Endothelial cell (in vitro differentiated cells): ENCODE data around the gene OPN4. TPM values are rescaled to one million over a fixed set of nuclear protein-coding genes. Genes with fewer than 3 reads are reported as not detected.
"Not testable (repeated sequence)": the region's sequence is repeated elsewhere in the genome, so short reads cannot be mapped to it uniquely, and the experiment has no call there.

Experiments
- DNase-seq: peaks from one replicate; pipeline ENCODE4 v3.0.0; 2021; ENCODE audit warnings: low spot score
- H3K27ac Mint-ChIP-seq: one replicate; pipeline ENCODE4 v1.8.0; 2021; ENCODE audit warnings: mixed read lengths, inconsistent platforms; ENCODE audit not compliant: unreplicated experiment
- H3K27me3 Mint-ChIP-seq: one replicate; pipeline ENCODE4 v1.8.0; 2021; ENCODE audit warnings: mild to moderate bottlenecking, moderate library complexity, mixed read lengths, inconsistent platforms; ENCODE audit not compliant: unreplicated experiment
- H3K36me3 Mint-ChIP-seq: one replicate; pipeline ENCODE4 v1.8.0; 2021; ENCODE audit warnings: mild to moderate bottlenecking, low read depth, mixed read lengths, inconsistent platforms; ENCODE audit not compliant: unreplicated experiment
- H3K4me1 Mint-ChIP-seq: one replicate; pipeline ENCODE4 v1.8.0; 2021; ENCODE audit warnings: mild to moderate bottlenecking, mixed read lengths, inconsistent platforms; ENCODE audit not compliant: unreplicated experiment
- H3K4me3 Mint-ChIP-seq: one replicate; pipeline ENCODE4 v1.8.0; 2021; ENCODE audit warnings: mild to moderate bottlenecking, mixed read lengths, inconsistent platforms; ENCODE audit not compliant: unreplicated experiment
- H3K9me3 Mint-ChIP-seq: one replicate; pipeline ENCODE4 v1.8.0; 2021; ENCODE audit warnings: mixed read lengths, inconsistent platforms; ENCODE audit not compliant: unreplicated experiment
- total RNA-seq: library from RNA; stranded (reverse); fragmentation: NEBNext Ultra II Directional; extraction: Animal tissue kit (Norgen Biotek cat#: 25700); gene quantifications from one replicate; pipeline ENCODE4 v1.2.1, GENCODE V29; 2021; ENCODE audit not compliant: unreplicated experiment
- TF ChIP-seq, protein P1 (sequence below): fragments of 200-600 bp; sonication (generic); IDR thresholded peaks from one replicate; pipeline ENCODE4 v1.5.0; 2021; ENCODE audit warnings: antibody characterized with exemption; ENCODE audit not compliant: unreplicated experiment

OPN4 gene
- total RNA-seq, 1 donor from 2014 or later, result not detected

DNA sequence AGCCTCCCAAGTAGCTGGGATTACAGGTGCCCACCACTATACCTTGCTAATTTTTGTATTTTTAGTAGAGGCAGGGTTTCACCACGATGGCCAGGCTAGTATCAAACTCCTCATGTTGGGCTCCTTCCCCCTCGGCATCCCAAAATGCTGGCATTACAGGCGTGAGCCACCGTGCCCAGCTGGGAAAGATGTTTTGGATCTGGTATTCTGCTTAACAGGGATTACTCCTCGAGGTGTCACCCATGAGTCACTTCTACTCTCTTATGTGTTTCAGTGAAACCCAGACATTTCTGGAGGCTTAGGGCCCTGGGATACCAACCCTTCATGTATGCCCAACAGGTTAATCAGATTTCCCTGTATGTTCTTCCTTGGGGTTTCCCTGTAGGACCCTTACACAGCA lies 11.8 kb upstream of the OPN4 start:
- no peak for DNase-seq
- peaks cover 4% of the 10 kb centered on the region for H3K36me3 Mint-ChIP-seq
- no peaks in the 10 kb centered on the region for H3K27me3 Mint-ChIP-seq

DNA sequence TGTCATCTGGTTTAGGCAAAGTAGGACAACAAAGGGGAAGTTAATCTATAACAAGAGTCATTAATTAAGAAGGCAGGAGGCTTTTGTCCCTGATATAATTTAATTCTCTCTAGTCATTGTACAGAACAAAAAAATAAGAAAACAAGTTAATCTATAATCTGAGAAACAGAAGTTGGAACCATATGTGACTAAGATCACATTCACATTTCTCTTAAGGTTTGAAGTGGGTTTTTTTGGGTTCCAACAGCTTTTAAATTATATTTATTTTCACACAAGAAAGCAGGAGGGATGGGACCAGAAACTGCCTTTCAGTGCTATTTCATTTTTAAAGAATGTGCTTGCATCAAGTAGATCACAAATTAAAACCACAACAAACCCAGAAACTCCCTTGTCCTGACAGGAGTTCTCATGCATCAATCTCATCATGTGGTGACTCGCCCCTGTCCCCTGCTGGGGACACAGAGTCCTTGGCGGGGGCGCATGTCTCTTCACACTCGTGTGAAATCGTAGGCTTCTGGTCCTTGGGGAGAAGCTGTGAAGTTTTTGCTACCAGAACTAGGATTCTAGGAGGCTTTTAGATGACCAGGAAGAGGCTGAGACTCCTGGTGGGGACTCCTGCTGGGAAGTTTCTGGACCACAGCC lies 10.1 kb upstream of the OPN4 start:
- H3K4me1 Mint-ChIP-seq, result no peaks in the 10 kb centered on the region
- DNase-seq, result no peak
- peaks cover 4% of the 10 kb centered on the region for H3K36me3 Mint-ChIP-seq
- TF ChIP-seq, protein P1, sequence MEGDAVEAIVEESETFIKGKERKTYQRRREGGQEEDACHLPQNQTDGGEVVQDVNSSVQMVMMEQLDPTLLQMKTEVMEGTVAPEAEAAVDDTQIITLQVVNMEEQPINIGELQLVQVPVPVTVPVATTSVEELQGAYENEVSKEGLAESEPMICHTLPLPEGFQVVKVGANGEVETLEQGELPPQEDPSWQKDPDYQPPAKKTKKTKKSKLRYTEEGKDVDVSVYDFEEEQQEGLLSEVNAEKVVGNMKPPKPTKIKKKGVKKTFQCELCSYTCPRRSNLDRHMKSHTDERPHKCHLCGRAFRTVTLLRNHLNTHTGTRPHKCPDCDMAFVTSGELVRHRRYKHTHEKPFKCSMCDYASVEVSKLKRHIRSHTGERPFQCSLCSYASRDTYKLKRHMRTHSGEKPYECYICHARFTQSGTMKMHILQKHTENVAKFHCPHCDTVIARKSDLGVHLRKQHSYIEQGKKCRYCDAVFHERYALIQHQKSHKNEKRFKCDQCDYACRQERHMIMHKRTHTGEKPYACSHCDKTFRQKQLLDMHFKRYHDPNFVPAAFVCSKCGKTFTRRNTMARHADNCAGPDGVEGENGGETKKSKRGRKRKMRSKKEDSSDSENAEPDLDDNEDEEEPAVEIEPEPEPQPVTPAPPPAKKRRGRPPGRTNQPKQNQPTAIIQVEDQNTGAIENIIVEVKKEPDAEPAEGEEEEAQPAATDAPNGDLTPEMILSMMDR, result no peak
- H3K4me3 Mint-ChIP-seq, result no peak overlapping the region
- H3K27ac Mint-ChIP-seq, result no peak overlapping the region
- H3K9me3 Mint-ChIP-seq, result peaks cover 5% of the 10 kb centered on the region
- peaks cover 2% of the 10 kb centered on the region for H3K27me3 Mint-ChIP-seq

More for the DNA sequence above, 11.8 kb upstream of the OPN4 start:
- peaks cover 5% of the 10 kb centered on the region for H3K9me3 Mint-ChIP-seq
- H3K4me1 Mint-ChIP-seq, result no peaks in the 10 kb centered on the region
- TF ChIP-seq, protein P1, result no peak
- no peak overlapping the region for H3K4me3 Mint-ChIP-seq
- H3K27ac Mint-ChIP-seq, result no peak overlapping the region

DNA sequence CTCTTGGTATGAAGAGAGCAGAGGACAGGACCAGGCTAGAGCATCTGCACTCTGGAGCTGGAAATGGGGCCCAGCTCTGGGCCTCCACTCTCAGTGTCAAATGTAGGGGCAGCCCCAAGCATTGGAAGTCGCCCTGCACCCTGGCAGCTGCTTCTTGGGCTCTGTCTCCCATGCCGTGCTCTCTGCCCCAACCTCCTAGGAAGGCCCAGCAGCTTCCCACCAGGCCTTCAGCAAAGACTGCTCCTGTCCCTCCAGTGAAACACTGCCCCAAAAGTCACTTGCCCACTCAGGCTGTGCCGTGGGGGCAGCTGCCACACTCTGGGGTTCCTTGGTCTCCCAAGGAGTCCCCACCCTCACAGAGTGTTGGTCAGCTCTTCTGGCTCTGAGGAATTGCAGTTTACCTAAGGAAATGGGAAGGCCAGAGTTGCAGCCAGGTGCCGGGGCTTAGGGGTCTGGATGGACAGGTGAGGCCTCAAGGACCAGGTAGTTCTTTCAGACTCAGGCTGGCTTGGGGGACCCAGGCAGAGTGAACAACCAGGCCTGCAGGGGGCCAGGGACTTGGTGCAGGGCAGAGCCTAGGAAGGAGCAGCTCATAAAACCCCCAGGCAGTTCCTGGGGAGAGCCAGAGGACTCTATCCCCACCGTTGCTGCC lies 9.4 kb upstream of the OPN4 start:
- Mint-ChIP-seq H3K4me3 (no peak overlapping the region), H3K9me3 (peaks cover 5% of the 10 kb centered on the region), H3K27ac (no peak overlapping the region), H3K4me1 (no peaks in the 10 kb centered on the region), H3K27me3 (peaks cover 2% of the 10 kb centered on the region), H3K36me3 (peaks cover 4% of the 10 kb centered on the region)
- no peak for DNase-seq
- TF ChIP-seq, protein P1, result no peak

DNA sequence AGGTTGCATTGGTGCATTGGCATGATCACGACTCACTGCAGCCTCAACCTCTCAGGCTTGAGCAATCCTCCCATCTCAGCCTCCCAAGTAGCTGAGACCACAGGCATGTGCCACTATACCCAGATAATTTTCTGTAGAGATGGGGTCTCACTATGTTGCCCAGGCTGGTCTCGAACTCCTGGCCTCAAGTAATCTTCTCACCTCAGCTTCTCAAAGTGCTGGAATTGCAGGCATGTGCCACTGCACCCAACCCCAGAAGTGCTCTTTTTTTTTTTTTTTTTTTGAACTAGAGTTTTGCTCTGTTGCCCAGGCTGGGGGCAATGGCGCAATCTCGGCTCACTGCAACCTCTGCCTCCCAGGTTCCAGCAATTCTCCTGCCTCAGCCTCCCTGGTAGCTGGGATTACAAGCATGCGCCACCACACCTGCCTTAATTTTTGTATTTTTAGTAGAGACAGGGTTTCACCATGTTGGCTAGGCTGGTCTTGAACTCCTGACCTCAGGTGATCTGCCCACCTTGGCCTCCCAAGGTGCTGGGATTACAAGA lies 8.7 kb upstream of the OPN4 start:
- not testable (repeated sequence) for H3K27me3 Mint-ChIP-seq, H3K36me3 Mint-ChIP-seq, H3K4me1 Mint-ChIP-seq, H3K9me3 Mint-ChIP-seq, DNase-seq, H3K4me3 Mint-ChIP-seq, H3K27ac Mint-ChIP-seq

DNA sequence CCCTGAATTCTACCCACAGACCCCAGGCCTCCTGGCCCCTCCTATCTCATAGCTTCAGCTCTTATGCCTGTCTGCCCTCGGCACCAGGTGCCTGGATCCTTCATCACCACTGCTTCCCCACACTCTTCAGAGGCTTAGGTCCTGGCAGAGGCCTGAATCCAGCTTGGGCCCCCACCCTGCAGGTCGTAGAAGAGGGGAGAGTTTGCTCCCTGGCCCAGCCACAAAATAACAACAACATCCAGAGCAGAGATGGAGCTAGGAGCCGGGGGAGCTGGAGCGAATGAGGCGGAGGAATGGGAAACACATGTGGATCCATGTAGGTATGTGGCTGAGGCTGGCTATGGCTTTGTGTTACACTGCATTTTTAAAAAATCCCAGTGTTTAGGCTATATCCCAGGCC lies 7.8 kb upstream of the OPN4 start:
- Mint-ChIP-seq H3K36me3 (peaks cover 4% of the 10 kb centered on the region), H3K4me1 (peaks cover 3% of the 10 kb centered on the region), H3K27ac (no peak overlapping the region), H3K27me3 (peaks cover 2% of the 10 kb centered on the region), H3K9me3 (peaks cover 3% of the 10 kb centered on the region), H3K4me3 (no peak overlapping the region)
- no peak for DNase-seq
- TF ChIP-seq, protein P1, result no peak
